ENCODE results near the gene CEP120. TPM values are rescaled to one million over a fixed set of nuclear protein-coding genes. Genes with fewer than 3 reads are reported as not detected.
"Not testable (repeated sequence)": the region's sequence is repeated elsewhere in the genome, so short reads cannot be mapped to it uniquely, and the experiment has no call there.

The CEP120 gene
- total and polyA plus RNA-seq, 7 donors: 2.5 to 15.0 (median 5.3) TPM

GRCh38 chr5:123460296-123460729 is 37.1 kb upstream of the CEP120 start:
- intact Hi-C loops (cut with DNase I): no loop called here

GRCh38 chr5:123458994-123459393 is 35.8 kb upstream of the CEP120 start:
- ATAC-seq: not testable (repeated sequence)

More at GRCh38 chr5:123460296-123460729, 37.1 kb upstream of the CEP120 start:
- H3K27me3 ChIP-seq (ENCODE audit: insufficient read depth in 3 of 3, low read length in 2 of 3): no peaks in the 10 kb centered on the region
- H3K4me1 ChIP-seq: no peaks in the 10 kb centered on the region
- WGBS, 3 donors: 43 to 49% (median 43%) methylated on average over 2 of the region's 2 CpGs
- H3K36me3 ChIP-seq (ENCODE audit: insufficient read depth in 1 of 2, low read depth in 1 of 2): no peaks in the 10 kb centered on the region
- ATAC-seq (no peak), DNase-seq (no peak)
- TF ChIP-seq CTCF (IDR thresholded peaks at IDR 0.05): no peak
- H3K9me3 ChIP-seq: no peaks in the 10 kb centered on the region
- H3K4me3 ChIP-seq: no peak overlapping the region
- H3K27ac ChIP-seq: no peak overlapping the region

GRCh38 chr5:123456242-123456641 is 33.0 kb upstream of the CEP120 start:
- no peak for ATAC-seq
- Histone ChIP-seq H3K27ac (no peak overlapping the region), H3K36me3 (ENCODE audit: insufficient read depth in 1 of 2, low read depth in 1 of 2) (no peaks in the 10 kb centered on the region), H3K4me3 (no peak overlapping the region), H3K4me1 (no peaks in the 10 kb centered on the region), H3K27me3 (ENCODE audit: insufficient read depth in 3 of 3, low read length in 2 of 3) (no peaks in the 10 kb centered on the region), H3K9me3 (no peaks in the 10 kb centered on the region)
- DNase-seq: no peak
- 64 to 80% (median 74%) methylated on average over 1 of the region's 1 CpG for WGBS, 3 donors
- intact Hi-C loops (cut with DNase I): no loop called here
- TF ChIP-seq CTCF (IDR thresholded peaks at IDR 0.05): no peak

More at GRCh38 chr5:123458994-123459393, 35.8 kb upstream of the CEP120 start:
- H3K36me3 ChIP-seq (ENCODE audit: insufficient read depth in 1 of 2, low read depth in 1 of 2); H3K27ac ChIP-seq; intact Hi-C loops (cut with DNase I); H3K27me3 ChIP-seq (ENCODE audit: insufficient read depth in 3 of 3, low read length in 2 of 3); H3K4me3 ChIP-seq; H3K4me1 ChIP-seq; H3K9me3 ChIP-seq; DNase-seq: not testable (repeated sequence)
- 68 to 84% (median 82%) methylated on average over 4 of the region's 4 CpGs for WGBS, 3 donors

GRCh38 chr5:123455640-123456039 is 32.4 kb upstream of the CEP120 start:
- H3K27me3 ChIP-seq (ENCODE audit: insufficient read depth in 3 of 3, low read length in 2 of 3): no peaks in the 10 kb centered on the region
- H3K27ac ChIP-seq: no peak overlapping the region
- intact Hi-C loops (cut with DNase I): no loop called here
- H3K4me1 ChIP-seq: no peaks in the 10 kb centered on the region
- no peaks in the 10 kb centered on the region for H3K36me3 ChIP-seq (ENCODE audit: insufficient read depth in 1 of 2, low read depth in 1 of 2)
- H3K4me3 ChIP-seq: no peak overlapping the region
- ATAC-seq: no peak
- 63 to 75% (median 72%) methylated on average over 2 of the region's 2 CpGs for WGBS, 3 donors
- no peak for DNase-seq
- no peaks in the 10 kb centered on the region for H3K9me3 ChIP-seq
- TF ChIP-seq CTCF (IDR thresholded peaks at IDR 0.05): no peak

GRCh38 chr5:123455095-123455494 is 31.9 kb upstream of the CEP120 start:
- WGBS, 3 donors: 44 to 64% (median 61%) methylated on average over 3 of the region's 3 CpGs
- Histone ChIP-seq H3K4me3 (no peak overlapping the region), H3K36me3 (ENCODE audit: insufficient read depth in 1 of 2, low read depth in 1 of 2) (no peaks in the 10 kb centered on the region), H3K27me3 (ENCODE audit: insufficient read depth in 3 of 3, low read length in 2 of 3) (no peaks in the 10 kb centered on the region), H3K4me1 (no peaks in the 10 kb centered on the region), H3K9me3 (no peaks in the 10 kb centered on the region), H3K27ac (no peak overlapping the region)
- intact Hi-C loops (cut with DNase I): no loop called here
- TF ChIP-seq CTCF (IDR thresholded peaks at IDR 0.05): no peak
- no peak for DNase-seq
- no peak for ATAC-seq
